SKM-1 (cell line): Measurements from ENCODE around the gene SC5D.

ENCODE experiments used
- DNase-seq: peaks from one replicate; lab custom pipeline; 2025; ENCODE audit not compliant: unreplicated experiment; lab: John Stamatoyannopoulos, UW

Gene SC5D

DNA sequence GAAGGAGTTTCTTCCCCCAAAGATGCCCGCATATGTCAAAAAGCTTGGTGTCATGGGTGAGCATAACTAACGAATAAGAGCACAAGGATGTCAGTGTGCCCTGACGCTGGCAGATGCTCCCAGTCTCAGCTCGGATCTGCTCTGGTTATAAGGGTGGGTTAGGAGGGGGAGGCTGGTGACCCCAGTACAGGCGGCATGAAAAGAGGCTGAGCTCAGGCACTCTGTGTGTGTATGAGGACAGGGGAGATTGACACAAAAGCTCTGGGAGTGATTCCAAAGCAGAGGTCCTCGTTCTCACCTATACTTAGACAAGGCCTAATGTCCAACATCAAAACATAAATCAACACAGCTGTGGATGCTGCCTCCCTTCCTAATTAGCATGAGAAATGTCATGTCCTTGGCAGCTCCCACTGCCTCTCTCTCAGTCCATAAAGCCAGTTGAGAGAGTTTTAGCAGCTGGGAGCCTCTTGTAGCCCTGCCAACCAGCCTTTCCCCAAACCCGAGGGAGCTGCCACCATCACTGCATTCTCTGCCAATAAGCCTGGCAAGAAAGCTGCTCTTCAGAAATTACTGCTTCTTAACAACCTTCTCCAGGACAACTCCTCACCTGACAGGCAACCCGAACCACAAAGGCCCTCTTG lies 59.8 kb downstream of the SC5D start:
- no peak for DNase-seq

DNA sequence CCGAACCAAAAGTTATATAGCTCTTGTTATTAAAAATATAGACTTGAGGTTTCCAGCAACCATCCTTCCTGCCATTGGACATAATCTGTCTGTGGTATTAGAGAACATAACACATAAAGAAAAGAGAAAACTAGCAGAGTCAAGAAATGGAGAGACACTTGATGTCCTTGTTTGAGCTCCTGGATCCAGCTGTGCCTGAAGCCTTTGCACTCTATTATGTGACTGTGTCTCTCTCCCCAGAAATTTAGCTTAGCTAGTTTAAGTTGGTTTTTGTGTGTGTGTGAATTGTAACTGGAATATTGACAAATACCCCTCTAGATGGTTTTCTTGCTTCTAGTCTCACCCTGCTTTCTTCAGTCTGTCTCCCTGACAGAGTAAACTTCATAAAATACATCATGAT lies 61.6 kb downstream of the SC5D start:
- DNase-seq, result no peak

DNA sequence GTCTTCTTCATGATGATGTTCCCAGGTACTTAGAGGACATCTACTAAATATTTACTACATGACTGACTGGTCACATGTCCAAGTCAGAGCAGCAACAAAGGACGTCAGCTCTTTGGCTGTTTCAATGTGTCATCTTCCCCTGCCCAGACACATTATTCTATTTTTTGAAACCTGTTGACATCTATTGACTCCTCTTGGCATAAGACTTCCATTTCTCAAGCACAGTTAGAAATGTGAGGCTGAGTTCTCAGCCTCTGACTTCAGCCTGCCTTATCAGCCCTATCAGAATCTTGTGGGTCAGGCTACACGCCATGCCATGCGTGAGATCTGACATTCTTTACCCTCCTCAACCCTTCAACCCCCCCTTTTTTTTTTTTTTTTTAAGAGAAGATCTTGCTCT lies 63.8 kb downstream of the SC5D start:
- no peak for DNase-seq
